ENCODE data around the gene TLE2.
A peak's percentile ranks its signal among the peaks of the same experiment; 100 is the strongest.

GRCh38 chr19:3035542-3036118, 6.5 kb upstream of the TLE2 start:
- TF ChIP-seq CTCF (conservative IDR thresholded peaks at IDR 0.05; ENCODE audit: low read depth, low read length): no peak
- TF ChIP-seq POLR2A (IDR thresholded peaks at IDR 0.05; ENCODE audit: low read depth, low read length): peak; percentile 30; the same call in 1 of the 2 replicates
- TF ChIP-seq MAFK (IDR thresholded peaks at IDR 0.05; ENCODE audit: low read depth, low read length): no peak
- no peak for TF ChIP-seq BHLHE40 (IDR thresholded peaks at IDR 0.05; ENCODE audit: low read depth, low read length)
- TF ChIP-seq RCOR1 (IDR thresholded peaks at IDR 0.05; ENCODE audit: insufficient replicate concordance, low read length): peak; percentile 98
- no peak for TF ChIP-seq RAD21 (IDR thresholded peaks at IDR 0.05; ENCODE audit: low read length)
- no peak for TF ChIP-seq SMC3 (IDR thresholded peaks at IDR 0.05; ENCODE audit: low read depth, low read length)
- no peak for TF ChIP-seq CEBPB (IDR thresholded peaks at IDR 0.05; ENCODE audit: low read depth, low read length)
- TF ChIP-seq MAZ (IDR thresholded peaks at IDR 0.05; ENCODE audit: borderline replicate concordance, low read depth, low read length): peak; percentile 56; the same call in 1 of the 2 replicates
- TF ChIP-seq USF2 (IDR thresholded peaks at IDR 0.05; ENCODE audit: low read depth, low read length): peak; percentile 78
- peak; percentile 40; the same call in 1 of the 2 replicates for TF ChIP-seq RFX5 (IDR thresholded peaks at IDR 0.05; ENCODE audit: low read depth, low read length)
- TF ChIP-seq ELK1 (IDR thresholded peaks at IDR 0.05; ENCODE audit: borderline replicate concordance, low read depth, low read length): no peak
- no peak for TF ChIP-seq MXI1 (IDR thresholded peaks at IDR 0.05; ENCODE audit: borderline replicate concordance, low read depth, low read length)
